22Rv1 (cell line): ENCODE data around the gene CASP10.

ENCODE experiments used
- CTCF ChIP-seq: fragments of 450-650 bp; IDR thresholded peaks from 2 replicates; pipeline ENCODE4 v1.5.1; 2017; ENCODE audit warnings: mild to moderate bottlenecking
- ZFX ChIP-seq: fragments of 450-650 bp; IDR thresholded peaks from 2 replicates; pipeline ENCODE4 v1.6.1; 2017; ENCODE audit warnings: antibody characterized with exemption, borderline replicate concordance

- no peak for TF ChIP-seq CTCF
- TF ChIP-seq ZFX: no peak
Observed at GRCh38 chr2:201237486-201238123, 54.7 kb downstream of the CASP10 start.
